ENCODE measurements around the gene STK35. TPM values are rescaled to one million over a fixed set of nuclear protein-coding genes. Genes with fewer than 3 reads are reported as not detected.

STK35 gene
- total RNA-seq, 2 experiments from 2014 or later, result 14.9 to 16.2 TPM

DNA sequence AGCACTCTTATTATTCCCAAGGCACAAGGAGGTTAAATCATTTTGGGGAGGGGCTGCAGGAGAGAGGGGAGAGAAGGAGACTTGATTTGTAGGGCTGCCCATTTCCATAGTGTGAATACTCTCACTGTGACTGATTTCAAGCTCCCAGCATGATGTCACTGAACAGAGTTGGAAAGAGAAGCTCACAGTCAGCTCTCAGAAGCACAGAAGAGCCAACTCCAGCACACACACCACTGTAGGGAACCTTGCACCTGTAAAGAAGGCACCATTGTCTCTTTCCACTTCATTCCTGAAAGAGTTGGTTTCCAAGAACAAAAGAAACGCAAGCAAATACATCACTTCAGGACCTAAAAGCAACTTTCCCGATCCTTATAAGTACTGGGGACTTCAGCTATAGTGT, 12.7 kb upstream of the STK35 start:
- ChIA-PET CTCF (interaction anchor here (1.3 kb wide), 1 partner anchor 83 kb away, joined by 3 read pairs; no protein-coding TSS in a partner anchor), POLR2A (no interaction called here)
- H3K9me3 Mint-ChIP-seq (ENCODE audit: insufficient read depth), result no peaks in the 10 kb centered on the region

GRCh38 chr20:2089447-2089846, 12.2 kb upstream of the STK35 start:
- H3K4me3 Mint-ChIP-seq, result no peak overlapping the region
- no peak for ATAC-seq
- CTCF ChIA-PET, result interaction anchor here (1.3 kb wide), 1 partner anchor 83 kb away, joined by 3 read pairs; no protein-coding TSS in a partner anchor

More for the DNA sequence above, 12.7 kb upstream of the STK35 start:
- Mint-ChIP-seq H3K27ac (no peak overlapping the region), H3K27me3 (ENCODE audit: low read depth) (peaks cover 30% of the 10 kb centered on the region), H3K36me3 (ENCODE audit: low read depth) (no peaks in the 10 kb centered on the region), H3K4me3 (no peak overlapping the region), H3K4me1 (ENCODE audit: low read depth) (no peaks in the 10 kb centered on the region)
- DNase-seq (no peak), ATAC-seq (no peak)

GRCh38 chr20:2093159-2093781, 8.4 kb upstream of the STK35 start:
- H3K36me3 Mint-ChIP-seq (ENCODE audit: low read depth), result no peaks in the 10 kb centered on the region
- no peak overlapping the region for H3K4me3 Mint-ChIP-seq
- DNase-seq, result peak; percentile 55
- ATAC-seq, result no peak
- CTCF ChIA-PET, result interaction anchor here (0.7 to 2.9 kb wide), 16 partner anchors 8 to 291 kb away, joined by 3 to 27 read pairs (median 4); partner anchors contain the start of gene STK35
- no peak overlapping the region for H3K27ac Mint-ChIP-seq
- peaks cover 20% of the 10 kb centered on the region for H3K27me3 Mint-ChIP-seq (ENCODE audit: low read depth)
- POLR2A ChIA-PET, result interaction anchor here (0.9 kb wide), 1 partner anchor 10 kb away, joined by 5 read pairs; no protein-coding TSS in a partner anchor
- H3K4me1 Mint-ChIP-seq (ENCODE audit: low read depth), result no peaks in the 10 kb centered on the region
- H3K9me3 Mint-ChIP-seq (ENCODE audit: insufficient read depth), result no peaks in the 10 kb centered on the region

More at GRCh38 chr20:2089447-2089846, 12.2 kb upstream of the STK35 start:
- Mint-ChIP-seq H3K4me1 (ENCODE audit: low read depth) (no peaks in the 10 kb centered on the region), H3K27me3 (ENCODE audit: low read depth) (peaks cover 26% of the 10 kb centered on the region), H3K27ac (no peak overlapping the region), H3K36me3 (ENCODE audit: low read depth) (no peaks in the 10 kb centered on the region), H3K9me3 (ENCODE audit: insufficient read depth) (no peaks in the 10 kb centered on the region)
- POLR2A ChIA-PET, result no interaction called here
- DNase-seq, result no peak

GRCh38 chr20:2093883-2094282, 7.7 kb upstream of the STK35 start:
- CTCF ChIA-PET, result interaction anchor here (0.7 to 2.9 kb wide), 15 partner anchors 9 to 291 kb away, joined by 3 to 27 read pairs (median 3); no protein-coding TSS in a partner anchor
- H3K27me3 Mint-ChIP-seq (ENCODE audit: low read depth), result peaks cover 16% of the 10 kb centered on the region
- ATAC-seq (no peak), DNase-seq (no peak)
- no peak overlapping the region for H3K27ac Mint-ChIP-seq
- no peaks in the 10 kb centered on the region for H3K9me3 Mint-ChIP-seq (ENCODE audit: insufficient read depth)
- no peaks in the 10 kb centered on the region for H3K4me1 Mint-ChIP-seq (ENCODE audit: low read depth)
- H3K4me3 Mint-ChIP-seq, result no peak overlapping the region
- POLR2A ChIA-PET, result no interaction called here
- H3K36me3 Mint-ChIP-seq (ENCODE audit: low read depth), result no peaks in the 10 kb centered on the region

GRCh38 chr20:2101865-2102584, 398 bp downstream of the STK35 start:
- peak overlapping the region; percentile 100 for H3K27ac Mint-ChIP-seq
- ChIA-PET POLR2A (interaction anchor here (0.8 to 1.5 kb wide), 4 partner anchors 12 to 367 kb away, joined by 3 to 4 read pairs (median 3); no protein-coding TSS in a partner anchor), CTCF (interaction anchor here (1.0 to 2.6 kb wide), 6 partner anchors 9 to 420 kb away, joined by 3 to 17 read pairs (median 6); no protein-coding TSS in a partner anchor)
- peaks cover 41% of the 10 kb centered on the region for H3K4me1 Mint-ChIP-seq (ENCODE audit: low read depth)
- H3K4me3 Mint-ChIP-seq, result peak overlapping the region; percentile 88
- no peaks in the 10 kb centered on the region for H3K9me3 Mint-ChIP-seq (ENCODE audit: insufficient read depth)
- H3K27me3 Mint-ChIP-seq (ENCODE audit: low read depth), result peaks cover 3% of the 10 kb centered on the region
- DNase-seq, result peak; percentile 92
- peaks cover 29% of the 10 kb centered on the region for H3K36me3 Mint-ChIP-seq (ENCODE audit: low read depth)
- ATAC-seq, result peak; percentile 85

DNA sequence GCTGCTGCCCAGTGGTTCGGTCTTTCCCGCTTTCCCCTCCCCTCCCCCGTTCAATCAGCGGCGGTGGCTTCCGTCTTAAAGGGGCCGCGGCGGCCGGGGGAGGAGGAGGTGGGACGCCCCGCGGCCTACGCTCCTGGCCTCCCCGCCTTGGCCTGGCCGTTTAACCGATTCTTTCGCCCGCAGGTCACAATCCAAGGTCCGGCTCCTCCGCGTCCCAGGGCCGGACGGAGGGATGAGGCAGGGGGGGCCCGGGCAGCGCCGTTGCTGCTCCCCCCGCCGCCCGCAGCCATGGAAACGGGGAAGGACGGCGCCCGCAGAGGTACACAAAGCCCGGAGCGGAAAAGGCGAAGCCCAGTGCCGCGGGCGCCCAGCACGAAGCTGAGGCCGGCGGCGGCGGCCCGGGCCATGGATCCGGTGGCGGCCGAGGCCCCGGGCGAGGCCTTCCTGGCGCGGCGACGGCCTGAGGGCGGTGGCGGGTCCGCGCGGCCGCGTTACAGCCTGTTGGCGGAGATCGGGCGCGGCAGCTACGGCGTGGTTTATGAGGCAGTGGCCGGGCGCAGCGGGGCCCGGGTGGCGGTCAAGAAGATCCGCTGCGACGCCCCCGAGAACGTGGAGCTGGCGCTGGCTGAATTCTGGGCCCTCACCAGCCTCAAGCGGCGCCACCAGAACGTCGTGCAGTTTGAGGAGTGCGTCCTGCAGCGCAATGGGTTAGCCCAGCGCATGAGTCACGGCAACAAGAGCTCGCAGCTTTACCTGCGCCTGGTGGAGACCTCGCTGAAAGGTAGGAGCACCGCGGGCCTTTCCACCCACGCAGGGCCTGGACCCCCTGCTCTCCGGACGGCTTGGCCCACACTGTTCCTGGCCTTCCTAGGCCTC, 1.2 kb downstream of the STK35 start:
- POLR2A ChIA-PET, result interaction anchor here (0.7 to 1.5 kb wide), 8 partner anchors 9 to 366 kb away, joined by 3 to 5 read pairs (median 3); no protein-coding TSS in a partner anchor
- ATAC-seq (peak; percentile 71), DNase-seq (peak; percentile 89)
- CTCF ChIA-PET, result interaction anchor here (1.0 to 2.6 kb wide), 8 partner anchors 9 to 419 kb away, joined by 3 to 17 read pairs (median 4); no protein-coding TSS in a partner anchor
- peak overlapping the region; percentile 100 for H3K27ac Mint-ChIP-seq
- peak overlapping the region; percentile 94 for H3K4me3 Mint-ChIP-seq
- H3K9me3 Mint-ChIP-seq (ENCODE audit: insufficient read depth), result no peaks in the 10 kb centered on the region
- H3K27me3 Mint-ChIP-seq (ENCODE audit: low read depth), result no peaks in the 10 kb centered on the region
- peaks cover 42% of the 10 kb centered on the region for H3K4me1 Mint-ChIP-seq (ENCODE audit: low read depth)
- H3K36me3 Mint-ChIP-seq (ENCODE audit: low read depth), result peaks cover 32% of the 10 kb centered on the region

- H3K4me1 Mint-ChIP-seq (ENCODE audit: low read depth), result peaks cover 46% of the 10 kb centered on the region
- peak overlapping the region; percentile 94 for H3K4me3 Mint-ChIP-seq
- ATAC-seq (no peak), DNase-seq (no peak)
- H3K9me3 Mint-ChIP-seq (ENCODE audit: insufficient read depth), result no peaks in the 10 kb centered on the region
- peaks cover 32% of the 10 kb centered on the region for H3K36me3 Mint-ChIP-seq (ENCODE audit: low read depth)
- no peaks in the 10 kb centered on the region for H3K27me3 Mint-ChIP-seq (ENCODE audit: low read depth)
- peak overlapping the region; percentile 83 for H3K27ac Mint-ChIP-seq
- ChIA-PET CTCF (interaction anchor here (0.8 to 2.6 kb wide), 9 partner anchors 9 to 419 kb away, joined by 3 to 17 read pairs (median 5); no protein-coding TSS in a partner anchor), POLR2A (interaction anchor here (0.7 to 1.5 kb wide), 7 partner anchors 8 to 138 kb away, joined by 3 to 5 read pairs (median 3); no protein-coding TSS in a partner anchor)
These were observed 2.0 kb downstream of the STK35 start for GRCh38 chr20:2103461-2104153.

GRCh38 chr20:2104236-2104635, 2.6 kb downstream of the STK35 start:
- H3K27ac Mint-ChIP-seq, result no peak overlapping the region
- ATAC-seq (no peak), DNase-seq (no peak)
- H3K4me3 Mint-ChIP-seq, result peak overlapping the region; percentile 94
- ChIA-PET POLR2A (interaction anchor here (0.7 kb wide), 1 partner anchor 118 kb away, joined by 3 read pairs; no protein-coding TSS in a partner anchor), CTCF (interaction anchor here (0.8 to 2.4 kb wide), 6 partner anchors 11 to 327 kb away, joined by 3 to 17 read pairs (median 4); no protein-coding TSS in a partner anchor)
- no peaks in the 10 kb centered on the region for H3K9me3 Mint-ChIP-seq (ENCODE audit: insufficient read depth)
- H3K4me1 Mint-ChIP-seq (ENCODE audit: low read depth), result peaks cover 50% of the 10 kb centered on the region
- H3K36me3 Mint-ChIP-seq (ENCODE audit: low read depth), result peaks cover 36% of the 10 kb centered on the region
- H3K27me3 Mint-ChIP-seq (ENCODE audit: low read depth), result no peaks in the 10 kb centered on the region

GRCh38 chr20:2108498-2108897, 6.9 kb downstream of the STK35 start:
- ChIA-PET POLR2A (no interaction called here), CTCF (interaction anchor here (0.6 to 1.6 kb wide), 2 partner anchors 10 to 15 kb away, joined by 3 to 6 read pairs; no protein-coding TSS in a partner anchor)
- H3K4me3 Mint-ChIP-seq, result no peak overlapping the region
- DNase-seq (no peak), ATAC-seq (no peak)
- no peak overlapping the region for H3K27ac Mint-ChIP-seq
- H3K27me3 Mint-ChIP-seq (ENCODE audit: low read depth), result no peaks in the 10 kb centered on the region
- H3K36me3 Mint-ChIP-seq (ENCODE audit: low read depth), result peaks cover 43% of the 10 kb centered on the region
- H3K4me1 Mint-ChIP-seq (ENCODE audit: low read depth), result peaks cover 49% of the 10 kb centered on the region
- H3K9me3 Mint-ChIP-seq (ENCODE audit: insufficient read depth), result no peaks in the 10 kb centered on the region

DNA sequence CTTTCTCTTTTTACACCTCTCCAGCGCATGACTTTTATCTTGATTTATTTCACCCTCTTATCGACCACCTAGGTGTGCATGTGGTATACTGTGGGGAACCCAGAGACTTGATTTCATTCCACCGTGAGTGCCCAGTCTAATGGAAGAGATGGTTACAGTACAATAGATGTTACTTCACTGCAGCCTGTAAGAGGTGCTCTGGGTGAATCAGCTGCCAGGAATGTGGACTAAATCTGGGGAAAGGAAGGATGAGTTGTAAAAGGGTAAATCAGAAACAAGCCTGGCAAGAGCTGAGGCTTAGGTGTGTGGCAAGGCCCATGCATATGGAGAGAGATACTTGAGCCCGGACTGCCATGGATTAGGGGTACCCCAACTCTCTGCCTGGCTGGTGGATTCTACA, 7.4 kb downstream of the STK35 start:
- Mint-ChIP-seq H3K36me3 (ENCODE audit: low read depth) (peaks cover 43% of the 10 kb centered on the region), H3K4me3 (no peak overlapping the region), H3K9me3 (ENCODE audit: insufficient read depth) (no peaks in the 10 kb centered on the region), H3K27me3 (ENCODE audit: low read depth) (no peaks in the 10 kb centered on the region), H3K4me1 (ENCODE audit: low read depth) (peaks cover 49% of the 10 kb centered on the region), H3K27ac (no peak overlapping the region)
- ChIA-PET POLR2A (no interaction called here), CTCF (interaction anchor here (1.6 kb wide), 1 partner anchor 16 kb away, joined by 6 read pairs; no protein-coding TSS in a partner anchor)
- DNase-seq, result no peak
- ATAC-seq, result no peak
